Calu3 (cell line): Measurements from ENCODE around the gene GALNS. TPM values are rescaled to one million over a fixed set of nuclear protein-coding genes. Genes with fewer than 3 reads are reported as not detected.

Experiments used
- BruUV-seq: library from RNA; stranded (reverse); fragments of 400-500 nt; replicated peaks from 2 replicates; lab custom pipeline; 2021; lab: Mats Ljungman, UMichigan
- CTCF ChIA-PET: fragments of 300-600 bp; sonication (Branson Sonifier 250); formaldehyde crosslinking; loops from one replicate; lab custom pipeline; 2022; ENCODE audit warnings: antibody characterized with exemption; lab: Charles Lee
- DNase-seq: peaks from one replicate; pipeline ENCODE4 v3.0.0; 2022
- H3K27ac Mint-ChIP-seq: one replicate; pipeline ENCODE4 v1.8.0; 2022; ENCODE audit warnings: mixed read lengths; ENCODE audit not compliant: unreplicated experiment
- H3K27me3 Mint-ChIP-seq: one replicate; pipeline ENCODE4 v1.8.0; 2022; ENCODE audit warnings: mixed read lengths; ENCODE audit not compliant: unreplicated experiment
- H3K36me3 Mint-ChIP-seq: one replicate; pipeline ENCODE4 v1.8.0; 2022; ENCODE audit warnings: mild to moderate bottlenecking, moderate library complexity, mixed read lengths; ENCODE audit not compliant: insufficient read depth, unreplicated experiment
- H3K4me1 Mint-ChIP-seq: one replicate; pipeline ENCODE4 v1.8.0; 2022; ENCODE audit warnings: mild to moderate bottlenecking, low read depth, mixed read lengths; ENCODE audit not compliant: unreplicated experiment
- H3K4me3 Mint-ChIP-seq: one replicate; pipeline ENCODE4 v1.8.0; 2022; ENCODE audit warnings: mild to moderate bottlenecking, low read depth, moderate library complexity, mixed read lengths; ENCODE audit not compliant: unreplicated experiment
- H3K9me3 Mint-ChIP-seq: one replicate; pipeline ENCODE4 v1.8.0; 2022; ENCODE audit warnings: low read depth, mixed read lengths; ENCODE audit not compliant: unreplicated experiment
- intact Hi-C: fragments of 100-400 bp; cut with micrococcal nuclease; formaldehyde crosslinking; loops from one replicate; pipeline ENCODE4 v1.10.0; 2022; ENCODE audit not compliant: unreplicated experiment
- total RNA-seq: library from RNA; stranded (reverse); gene quantifications from 2 replicates; pipeline ENCODE4 v1.2.3, GENCODE V29; 2022
- TF ChIP-seq, protein P1 (sequence below): fragments of 200-600 bp; IDR thresholded peaks from one replicate; pipeline ENCODE4 v1.8.0; 2022; ENCODE audit warnings: antibody characterized with exemption; ENCODE audit not compliant: unreplicated experiment

GALNS gene
- total RNA-seq, 1 experiment from 2014 or later = 50.4 TPM

DNA sequence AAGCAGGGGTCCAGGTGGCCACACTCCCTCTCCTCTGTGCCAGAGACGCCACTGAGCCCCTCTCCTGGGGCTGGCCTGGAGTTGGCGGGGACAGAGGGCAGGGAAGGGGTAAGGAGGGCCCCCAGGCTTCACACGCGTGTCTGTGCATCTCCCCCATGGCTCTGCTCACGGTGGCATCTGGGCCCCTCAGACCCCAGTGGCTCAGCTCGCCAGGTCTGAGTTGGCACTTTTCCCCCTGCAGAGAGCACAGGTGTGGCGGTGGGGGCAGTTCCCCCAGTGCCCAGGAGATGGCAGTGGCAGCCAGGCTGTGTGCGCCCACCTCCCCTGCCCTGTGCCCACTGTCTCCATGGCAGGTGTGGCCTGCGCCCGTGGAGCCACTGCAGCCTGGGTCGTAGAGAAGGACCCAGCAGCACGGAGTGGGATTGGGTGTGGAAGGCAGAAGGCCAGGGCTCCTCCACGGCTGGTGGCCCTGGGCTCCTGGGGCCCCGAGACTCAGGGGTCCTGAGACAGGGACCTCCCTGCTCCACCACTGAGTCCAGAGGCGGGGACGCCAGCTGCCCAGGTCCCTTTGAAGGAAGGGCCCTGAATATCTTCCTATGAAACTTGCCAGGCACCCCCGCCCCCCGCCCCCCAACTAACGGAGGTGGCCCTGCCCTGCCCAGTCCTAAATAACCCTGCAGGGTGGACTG is 40.7 kb downstream of the GALNS start:
- Mint-ChIP-seq H3K4me3 (no peak overlapping the region), H3K36me3 (peaks cover 33% of the 10 kb centered on the region), H3K27me3 (no peaks in the 10 kb centered on the region), H3K9me3 (no peaks in the 10 kb centered on the region), H3K4me1 (no peaks in the 10 kb centered on the region), H3K27ac (no peak overlapping the region)
- peak; percentile 84 for DNase-seq
- intact Hi-C loops = loop anchor here (5.0 kb wide), 1 partner anchor 401 kb away; the partner anchor contains the start of gene ZNF778
- TF ChIP-seq, protein P1, sequence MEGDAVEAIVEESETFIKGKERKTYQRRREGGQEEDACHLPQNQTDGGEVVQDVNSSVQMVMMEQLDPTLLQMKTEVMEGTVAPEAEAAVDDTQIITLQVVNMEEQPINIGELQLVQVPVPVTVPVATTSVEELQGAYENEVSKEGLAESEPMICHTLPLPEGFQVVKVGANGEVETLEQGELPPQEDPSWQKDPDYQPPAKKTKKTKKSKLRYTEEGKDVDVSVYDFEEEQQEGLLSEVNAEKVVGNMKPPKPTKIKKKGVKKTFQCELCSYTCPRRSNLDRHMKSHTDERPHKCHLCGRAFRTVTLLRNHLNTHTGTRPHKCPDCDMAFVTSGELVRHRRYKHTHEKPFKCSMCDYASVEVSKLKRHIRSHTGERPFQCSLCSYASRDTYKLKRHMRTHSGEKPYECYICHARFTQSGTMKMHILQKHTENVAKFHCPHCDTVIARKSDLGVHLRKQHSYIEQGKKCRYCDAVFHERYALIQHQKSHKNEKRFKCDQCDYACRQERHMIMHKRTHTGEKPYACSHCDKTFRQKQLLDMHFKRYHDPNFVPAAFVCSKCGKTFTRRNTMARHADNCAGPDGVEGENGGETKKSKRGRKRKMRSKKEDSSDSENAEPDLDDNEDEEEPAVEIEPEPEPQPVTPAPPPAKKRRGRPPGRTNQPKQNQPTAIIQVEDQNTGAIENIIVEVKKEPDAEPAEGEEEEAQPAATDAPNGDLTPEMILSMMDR = peak; percentile 96
- BruUV-seq = no TSS peak
- CTCF ChIA-PET = interaction anchor here (0.6 to 1.3 kb wide), 2 partner anchors 41 to 128 kb away, joined by 3 to 8 read pairs; partner anchors contain the start of genes GALNS and TRAPPC2L

DNA sequence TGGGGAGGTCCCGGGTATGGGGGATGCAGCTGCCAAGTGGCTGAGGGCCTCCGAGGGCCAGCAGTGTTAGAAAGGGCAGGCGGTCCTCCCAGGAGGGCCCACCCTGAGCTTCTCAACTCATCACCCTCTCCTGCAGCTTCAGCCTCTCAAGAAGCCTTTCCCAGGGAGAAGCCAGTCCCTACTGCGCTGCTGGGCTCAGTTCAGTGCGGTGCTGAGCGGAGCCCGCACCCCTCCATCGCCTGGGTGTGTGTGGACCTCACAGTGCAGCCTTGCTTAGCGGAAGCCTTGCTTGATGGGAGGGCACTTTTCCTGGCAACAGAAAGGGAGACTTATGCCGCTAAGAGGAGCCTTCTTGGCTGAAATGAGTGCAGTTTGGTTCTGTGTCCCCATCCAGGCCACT is 41.5 kb downstream of the GALNS start:
- Mint-ChIP-seq H3K4me1 (peaks cover 6% of the 10 kb centered on the region), H3K4me3 (no peak overlapping the region), H3K27me3 (no peaks in the 10 kb centered on the region), H3K27ac (no peak overlapping the region), H3K36me3 (peaks cover 42% of the 10 kb centered on the region), H3K9me3 (no peaks in the 10 kb centered on the region)
- no TSS peak for BruUV-seq
- TF ChIP-seq, protein P1 = no peak
- no peak for DNase-seq
- intact Hi-C loops = loop anchor here (5.0 kb wide), 1 partner anchor 402 kb away; the partner anchor contains the start of gene ZNF778
- CTCF ChIA-PET = interaction anchor here (1.3 kb wide), 1 partner anchor 42 kb away, joined by 8 read pairs; the partner anchor contains the start of genes GALNS and TRAPPC2L

GRCh38 chr16:88814144-88814502 is 42.6 kb downstream of the GALNS start:
- H3K36me3 Mint-ChIP-seq = peaks cover 52% of the 10 kb centered on the region
- no peak overlapping the region for H3K4me3 Mint-ChIP-seq
- CTCF ChIA-PET = no interaction called here
- DNase-seq = no peak
- TF ChIP-seq, protein P1 = no peak
- BruUV-seq = no TSS peak
- peaks cover 12% of the 10 kb centered on the region for H3K4me1 Mint-ChIP-seq
- H3K9me3 Mint-ChIP-seq = no peaks in the 10 kb centered on the region
- no peaks in the 10 kb centered on the region for H3K27me3 Mint-ChIP-seq
- H3K27ac Mint-ChIP-seq = no peak overlapping the region
- intact Hi-C loops = no loop called here

DNA sequence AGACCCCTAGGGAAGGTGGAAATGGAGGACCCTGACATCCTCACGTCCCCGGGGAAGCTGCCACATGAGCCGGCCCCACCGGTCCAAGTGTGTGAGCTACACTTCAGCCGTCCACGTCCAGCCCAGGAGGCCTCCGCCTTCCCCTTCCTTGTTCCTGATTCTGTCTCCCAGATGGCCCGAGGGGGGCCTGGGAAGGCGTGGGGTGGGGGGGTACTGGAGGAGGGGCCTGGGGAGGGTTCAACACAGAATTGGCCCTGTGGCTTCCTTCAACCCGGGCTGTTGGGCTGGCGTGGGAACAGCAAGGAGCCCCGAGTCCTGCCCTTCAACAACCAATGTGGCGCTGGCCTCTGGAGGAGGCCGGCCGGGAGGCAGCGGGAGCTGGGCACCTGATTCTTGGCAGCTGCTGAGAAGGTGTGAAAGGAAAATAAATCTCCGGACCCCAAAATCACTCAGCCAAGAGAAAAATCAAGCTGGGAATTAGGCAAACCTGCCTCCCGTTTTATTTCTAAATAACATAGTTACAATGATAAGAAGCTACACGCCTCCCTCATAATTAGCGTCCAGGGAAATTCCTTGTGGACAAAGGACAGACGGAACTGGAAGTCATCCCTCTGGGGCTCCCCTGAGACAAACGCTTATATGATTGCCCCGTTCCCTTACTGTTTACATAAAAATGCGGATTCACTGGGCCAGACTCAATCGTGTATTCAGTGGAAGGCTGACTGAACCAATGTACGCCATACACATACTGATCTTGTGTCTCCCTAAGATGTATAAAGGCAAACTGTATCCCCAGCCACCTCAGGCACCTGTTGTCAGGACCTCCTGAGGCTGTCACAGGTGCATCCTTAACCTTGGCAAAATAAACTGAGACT is 43.2 kb downstream of the GALNS start:
- DNase-seq = no peak
- no TSS peak for BruUV-seq
- H3K4me3 Mint-ChIP-seq = no peak overlapping the region
- peak overlapping the region; percentile 97 for H3K27ac Mint-ChIP-seq
- no peaks in the 10 kb centered on the region for H3K9me3 Mint-ChIP-seq
- peaks cover 12% of the 10 kb centered on the region for H3K4me1 Mint-ChIP-seq
- H3K36me3 Mint-ChIP-seq = peaks cover 58% of the 10 kb centered on the region
- CTCF ChIA-PET = interaction anchor here (0.6 to 3.3 kb wide), 4 partner anchors 14 to 356 kb away, joined by 3 to 15 read pairs (median 4); no protein-coding TSS in a partner anchor
- H3K27me3 Mint-ChIP-seq = no peaks in the 10 kb centered on the region
- TF ChIP-seq, protein P1 = no peak
- intact Hi-C loops = loop anchor here (2.0 kb wide), 1 partner anchor 357 kb away; the partner anchor contains the start of gene CDH15
